ENCODE data around the gene ZBTB44.
"Not testable (repeated sequence)": the region's sequence is repeated elsewhere in the genome, so short reads cannot be mapped to it uniquely, and the experiment has no call there.

ZBTB44 gene

GRCh38 chr11:130310622-130311021 is 4.1 kb downstream of the ZBTB44 start:
- no peak for DNase-seq

GRCh38 chr11:130308886-130309285 is 5.8 kb downstream of the ZBTB44 start:
- DNase-seq, result no peak

- DNase-seq, result no peak
Observed at GRCh38 chr11:130308059-130308458, 6.7 kb downstream of the ZBTB44 start.

- DNase-seq, result no peak
Observed at GRCh38 chr11:130304651-130305050, 10.1 kb downstream of the ZBTB44 start.

GRCh38 chr11:130301002-130301401 is 13.7 kb downstream of the ZBTB44 start:
- DNase-seq, result no peak

GRCh38 chr11:130300567-130300966 is 14.2 kb downstream of the ZBTB44 start:
- DNase-seq, result no peak

- DNase-seq, result no peak
Observed at GRCh38 chr11:130299978-130300377, 14.7 kb downstream of the ZBTB44 start.

GRCh38 chr11:130295657-130296056 is 19.1 kb downstream of the ZBTB44 start:
- DNase-seq, result no peak

- no peak for DNase-seq
Observed at GRCh38 chr11:130282111-130282510, 32.6 kb downstream of the ZBTB44 start.

- not testable (repeated sequence) for DNase-seq
Observed at GRCh38 chr11:130281341-130281740, 33.4 kb downstream of the ZBTB44 start.

- DNase-seq, result no peak
Observed at GRCh38 chr11:130279989-130280388, 34.7 kb downstream of the ZBTB44 start.

- DNase-seq, result no peak
Observed at GRCh38 chr11:130278745-130279144, 36.0 kb downstream of the ZBTB44 start.

- DNase-seq, result no peak
Observed at GRCh38 chr11:130278151-130278550, 36.6 kb downstream of the ZBTB44 start.

GRCh38 chr11:130272336-130272735 is 42.4 kb downstream of the ZBTB44 start:
- no peak for DNase-seq

GRCh38 chr11:130269326-130269943 is 45.3 kb downstream of the ZBTB44 start:
- no peak for DNase-seq

GRCh38 chr11:130263351-130263750 is 51.4 kb downstream of the ZBTB44 start:
- no peak for DNase-seq

GRCh38 chr11:130262424-130262823 is 52.3 kb downstream of the ZBTB44 start:
- DNase-seq, result no peak

- DNase-seq, result no peak
Observed at GRCh38 chr11:130261571-130261970, 53.1 kb downstream of the ZBTB44 start.

GRCh38 chr11:130260742-130261141 is 54.0 kb downstream of the ZBTB44 start:
- no peak for DNase-seq

- no peak for DNase-seq
Observed at GRCh38 chr11:130260080-130260627, 54.6 kb downstream of the ZBTB44 start.

GRCh38 chr11:130251763-130252162 is 63.0 kb downstream of the ZBTB44 start:
- DNase-seq, result not testable (repeated sequence)

GRCh38 chr11:130249929-130250328 is 64.8 kb downstream of the ZBTB44 start:
- not testable (repeated sequence) for DNase-seq

- no peak for DNase-seq
Observed at GRCh38 chr11:130249371-130249770, 65.3 kb downstream of the ZBTB44 start.

- no peak for DNase-seq
Observed at GRCh38 chr11:130247319-130247718, 67.4 kb downstream of the ZBTB44 start.

GRCh38 chr11:130246738-130247137 is 68.0 kb downstream of the ZBTB44 start:
- DNase-seq, result no peak

All from CD4-positive, alpha-beta T cell treated with Interleukin-17A for 1 hour (primary cell).